ENCODE data around the gene ALOX12. TPM values are rescaled to one million over a fixed set of nuclear protein-coding genes. Genes with fewer than 3 reads are reported as not detected.
"Not testable (repeated sequence)": the region's sequence is repeated elsewhere in the genome, so short reads cannot be mapped to it uniquely, and the experiment has no call there.

Gene ALOX12
- total RNA-seq, 2 experiments from 2014 or later = not detected

DNA sequence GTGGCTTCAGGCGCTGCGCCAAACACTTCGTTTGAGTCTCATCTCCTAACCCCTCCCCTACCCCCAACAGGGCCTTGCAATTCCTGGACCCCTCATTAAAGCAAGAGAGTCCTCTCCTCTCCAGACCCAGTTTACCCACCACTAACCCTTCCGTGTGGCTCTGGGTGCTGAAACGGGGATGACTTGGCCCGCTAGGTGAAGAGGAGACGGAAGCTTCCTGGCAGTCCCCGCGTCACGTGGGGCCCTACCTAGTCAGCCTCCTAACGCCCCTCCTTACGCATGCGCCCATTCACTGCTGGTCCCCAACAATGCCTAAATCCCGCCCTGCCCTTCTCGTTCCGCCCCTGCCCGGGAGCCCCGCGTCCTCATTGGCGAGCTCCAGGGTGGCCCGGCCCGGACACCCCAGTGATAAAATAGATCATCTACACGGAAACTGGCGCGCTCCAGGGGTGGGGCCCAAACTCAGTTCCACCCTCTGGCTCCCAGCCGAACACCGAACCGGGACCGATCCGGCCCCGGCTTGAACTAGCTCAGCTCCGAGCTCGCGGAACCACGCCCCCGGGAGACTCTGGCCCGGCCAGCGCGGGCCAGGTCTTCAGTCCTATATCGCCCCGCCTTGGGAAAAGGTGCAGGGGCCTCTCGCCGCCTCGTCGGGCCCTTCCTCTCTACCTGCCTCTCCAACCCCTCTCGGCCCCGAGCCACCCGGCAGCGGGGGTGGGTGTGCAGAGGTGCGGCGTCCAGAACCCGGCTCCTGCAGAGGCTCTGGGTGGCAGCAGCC is 39.9 kb downstream of the ALOX12 start, which contains the start of gene SLC16A13:
TSS of gene SLC16A13 (plus strand) at position 425 of the 778 bp plus-strand sequence. CDS start 368 bp downstream, outside the sequence.
- Mint-ChIP-seq H3K4me1 (peaks cover 40% of the 10 kb centered on the region), H3K4me3 (peak within 1 kb of the TSS; percentile 95), H3K27me3 (no peaks in the 10 kb centered on the region), H3K27ac (peak within 1 kb of the TSS; percentile 89), H3K36me3 (peaks cover 6% of the 10 kb centered on the region), H3K9me3 (no peaks in the 10 kb centered on the region)
- POLR2A ChIA-PET = interaction anchor here (0.6 to 2.8 kb wide), 23 partner anchors 9 to 1922 kb away, joined by 3 to 57 read pairs (median 4); partner anchors contain the start of genes ACADVL, ACAP1, BCL6B and DLG4
- ATAC-seq (ENCODE audit: low read depth) (peak; percentile 93), DNase-seq (peak; percentile 94)

DNA sequence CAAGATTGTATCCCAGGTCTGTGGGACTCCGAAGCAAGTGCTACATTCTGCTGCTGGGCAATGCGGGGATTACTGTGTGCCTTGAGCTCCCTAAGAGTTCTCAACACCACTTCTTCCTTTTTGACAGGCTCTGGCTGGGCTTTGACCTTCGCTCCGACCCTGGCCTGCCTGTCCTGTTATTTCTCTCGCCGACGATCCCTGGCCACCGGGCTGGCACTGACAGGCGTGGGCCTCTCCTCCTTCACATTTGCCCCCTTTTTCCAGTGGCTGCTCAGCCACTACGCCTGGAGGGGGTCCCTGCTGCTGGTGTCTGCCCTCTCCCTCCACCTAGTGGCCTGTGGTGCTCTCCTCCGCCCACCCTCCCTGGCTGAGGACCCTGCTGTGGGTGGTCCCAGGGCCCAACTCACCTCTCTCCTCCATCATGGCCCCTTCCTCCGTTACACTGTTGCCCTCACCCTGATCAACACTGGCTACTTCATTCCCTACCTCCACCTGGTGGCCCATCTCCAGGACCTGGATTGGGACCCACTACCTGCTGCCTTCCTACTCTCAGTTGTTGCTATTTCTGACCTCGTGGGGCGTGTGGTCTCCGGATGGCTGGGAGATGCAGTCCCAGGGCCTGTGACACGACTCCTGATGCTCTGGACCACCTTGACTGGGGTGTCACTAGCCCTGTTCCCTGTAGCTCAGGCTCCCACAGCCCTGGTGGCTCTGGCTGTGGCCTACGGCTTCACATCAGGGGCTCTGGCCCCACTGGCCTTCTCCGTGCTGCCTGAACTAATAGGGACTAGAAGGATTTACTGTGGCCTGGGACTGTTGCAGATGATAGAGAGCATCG is 42.4 kb downstream of the ALOX12 start:
- DNase-seq = no peak
- H3K27me3 Mint-ChIP-seq = peaks cover 3% of the 10 kb centered on the region
- peaks cover 2% of the 10 kb centered on the region for H3K36me3 Mint-ChIP-seq
- H3K9me3 Mint-ChIP-seq = no peaks in the 10 kb centered on the region
- H3K27ac Mint-ChIP-seq = peak overlapping the region; percentile 52
- no peak for ATAC-seq (ENCODE audit: low read depth)
- POLR2A ChIA-PET = interaction anchor here (1.4 kb wide), 2 partner anchors 11 to 23 kb away, joined by 4 read pairs; a partner anchor contains a TSS
- H3K4me1 Mint-ChIP-seq = peaks cover 28% of the 10 kb centered on the region
- peak overlapping the region; percentile 51 for H3K4me3 Mint-ChIP-seq

DNA sequence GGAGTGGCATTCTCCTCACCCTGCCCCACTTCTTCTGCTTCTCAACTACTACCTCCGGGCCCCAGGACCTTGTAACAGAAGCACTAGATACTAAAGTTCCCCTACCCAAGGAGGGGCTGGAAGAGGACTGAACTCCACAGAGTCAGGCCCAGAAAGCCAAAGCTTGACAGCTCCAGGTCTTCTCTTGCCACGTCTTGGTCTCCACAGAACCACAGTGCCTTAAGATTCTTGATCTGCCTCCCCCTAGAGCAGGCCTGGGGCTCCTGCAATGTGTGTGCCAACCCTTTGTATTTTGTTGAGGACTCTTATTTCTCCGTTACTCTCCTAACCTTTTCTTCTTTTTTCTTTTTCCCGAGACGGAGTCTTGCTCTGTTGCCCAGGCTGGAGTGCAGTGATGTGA is 44.0 kb downstream of the ALOX12 start:
- Mint-ChIP-seq H3K9me3 (no peaks in the 10 kb centered on the region), H3K4me3 (no peak overlapping the region), H3K27me3 (peaks cover 3% of the 10 kb centered on the region), H3K27ac (no peak overlapping the region), H3K36me3 (peaks cover 2% of the 10 kb centered on the region), H3K4me1 (peaks cover 24% of the 10 kb centered on the region)
- no peak for DNase-seq
- POLR2A ChIA-PET = no interaction called here
- ATAC-seq (ENCODE audit: low read depth) = no peak

DNA sequence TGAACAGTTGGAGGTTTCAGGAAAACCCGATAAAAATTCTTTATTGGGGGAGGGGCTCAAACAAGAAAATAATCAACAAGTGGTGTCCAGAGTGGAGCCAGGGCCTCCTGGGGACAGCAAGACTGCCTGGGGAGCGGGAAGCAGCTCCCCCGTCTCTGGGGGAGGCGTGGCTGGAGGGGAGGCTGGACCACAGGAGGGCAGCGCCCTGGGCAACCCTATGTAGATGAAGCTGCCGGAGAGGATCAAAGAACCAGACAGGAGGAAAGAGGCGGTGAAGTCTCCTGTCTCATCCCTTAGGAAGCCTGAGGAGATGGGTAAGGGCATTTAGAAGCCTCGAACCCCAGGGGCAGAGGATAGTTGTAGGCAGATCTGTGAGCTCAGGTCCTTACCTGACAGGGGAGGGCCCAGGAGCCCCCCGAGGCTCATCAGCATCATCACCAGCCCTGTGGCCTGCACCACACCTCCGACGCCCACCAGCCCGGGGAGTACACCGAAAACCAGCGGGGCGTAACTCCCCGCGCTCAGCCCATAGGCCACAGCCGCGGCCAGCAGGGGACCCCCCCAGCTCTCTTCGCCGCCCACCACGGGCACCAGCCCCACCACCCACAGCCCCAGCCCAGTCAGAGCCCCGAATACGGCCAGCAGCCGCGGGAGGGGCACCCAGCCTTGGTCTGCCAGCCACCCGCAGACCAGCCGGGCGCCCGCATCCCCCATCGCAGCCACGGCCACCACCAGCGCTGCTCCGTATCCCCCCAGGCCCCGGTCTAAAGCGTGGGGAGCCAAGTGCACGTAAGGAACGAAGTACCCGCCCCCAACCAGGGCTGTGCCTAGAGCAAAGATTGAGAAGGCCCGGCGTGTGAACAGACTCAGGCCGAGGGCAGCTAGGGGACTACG is 46.0 kb downstream of the ALOX12 start:
- H3K27me3 Mint-ChIP-seq = peaks cover 12% of the 10 kb centered on the region
- DNase-seq = no peak
- peak overlapping the region; percentile 81 for H3K4me3 Mint-ChIP-seq
- H3K27ac Mint-ChIP-seq = peak overlapping the region; percentile 73
- peaks cover 34% of the 10 kb centered on the region for H3K4me1 Mint-ChIP-seq
- POLR2A ChIA-PET = interaction anchor here (0.6 to 2.8 kb wide), 2 partner anchors 27 to 94 kb away, joined by 3 to 12 read pairs; a partner anchor contains a TSS
- no peaks in the 10 kb centered on the region for H3K36me3 Mint-ChIP-seq
- H3K9me3 Mint-ChIP-seq = no peaks in the 10 kb centered on the region
- peak; percentile 10 for ATAC-seq (ENCODE audit: low read depth)

DNA sequence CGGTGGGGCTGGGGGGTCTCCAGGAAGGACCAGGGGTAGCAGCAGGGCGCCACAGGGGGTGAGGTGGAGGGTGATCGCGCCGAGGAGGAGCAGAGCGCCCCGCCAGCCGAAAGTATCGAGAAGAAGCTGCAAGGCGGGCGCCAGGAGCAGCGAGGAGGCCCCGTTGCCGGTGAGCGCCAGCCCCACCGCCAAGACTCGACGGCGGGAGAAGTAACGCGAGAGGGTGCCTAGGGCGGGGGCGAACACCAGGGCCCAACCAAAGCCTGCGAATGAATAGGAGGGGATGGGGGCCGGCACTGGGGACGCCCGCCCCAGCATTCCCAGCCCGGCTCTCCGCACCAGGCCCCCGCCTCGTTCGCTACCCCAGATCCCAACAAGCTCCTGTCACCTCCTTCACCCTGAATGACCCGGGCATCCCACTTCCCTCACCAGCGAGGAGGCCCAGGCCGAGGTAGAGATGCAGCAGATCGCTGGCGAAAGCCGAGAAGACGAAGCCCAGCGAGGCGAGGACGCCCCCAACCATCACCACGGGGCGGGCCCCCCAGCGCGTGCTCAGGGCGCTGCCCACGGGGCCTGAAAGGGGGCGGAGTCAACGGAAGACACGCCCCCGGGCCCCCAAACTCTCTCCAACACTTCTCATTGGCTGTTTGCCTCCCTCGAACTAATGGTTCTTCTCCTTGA is 46.8 kb downstream of the ALOX12 start:
- Mint-ChIP-seq H3K4me1 (peaks cover 36% of the 10 kb centered on the region), H3K27ac (peak overlapping the region; percentile 73), H3K9me3 (no peaks in the 10 kb centered on the region), H3K4me3 (peak overlapping the region; percentile 81), H3K27me3 (peaks cover 12% of the 10 kb centered on the region), H3K36me3 (no peaks in the 10 kb centered on the region)
- peak; percentile 71 for DNase-seq
- ATAC-seq (ENCODE audit: low read depth) = peak; percentile 35
- POLR2A ChIA-PET = interaction anchor here (0.5 to 2.8 kb wide), 4 partner anchors 28 to 254 kb away, joined by 3 to 12 read pairs (median 4); a partner anchor contains a TSS

DNA sequence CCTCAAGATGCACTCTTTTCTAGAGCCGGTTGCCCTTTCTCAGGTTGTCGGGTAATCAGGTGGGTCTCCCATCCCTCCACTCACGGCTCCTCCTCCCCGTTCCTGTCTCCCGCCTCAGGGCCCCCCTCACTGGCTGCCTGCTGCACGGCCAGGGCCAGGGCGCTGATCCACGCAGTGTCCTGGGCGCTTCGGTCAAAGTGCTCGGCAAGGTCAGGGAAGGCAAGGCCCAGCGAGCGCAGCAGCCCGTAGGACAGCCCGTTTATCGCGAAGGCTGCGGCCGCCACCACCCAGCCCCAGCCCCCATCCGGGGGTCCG is 47.3 kb downstream of the ALOX12 start:
- Mint-ChIP-seq H3K4me3 (peak overlapping the region; percentile 81), H3K27me3 (peaks cover 12% of the 10 kb centered on the region), H3K27ac (peak overlapping the region; percentile 73), H3K36me3 (no peaks in the 10 kb centered on the region), H3K9me3 (no peaks in the 10 kb centered on the region), H3K4me1 (peaks cover 36% of the 10 kb centered on the region)
- POLR2A ChIA-PET = interaction anchor here (0.5 to 2.8 kb wide), 3 partner anchors 28 to 254 kb away, joined by 3 to 12 read pairs (median 4); a partner anchor contains a TSS
- DNase-seq (no peak), ATAC-seq (ENCODE audit: low read depth) (peak; percentile 13)

DNA sequence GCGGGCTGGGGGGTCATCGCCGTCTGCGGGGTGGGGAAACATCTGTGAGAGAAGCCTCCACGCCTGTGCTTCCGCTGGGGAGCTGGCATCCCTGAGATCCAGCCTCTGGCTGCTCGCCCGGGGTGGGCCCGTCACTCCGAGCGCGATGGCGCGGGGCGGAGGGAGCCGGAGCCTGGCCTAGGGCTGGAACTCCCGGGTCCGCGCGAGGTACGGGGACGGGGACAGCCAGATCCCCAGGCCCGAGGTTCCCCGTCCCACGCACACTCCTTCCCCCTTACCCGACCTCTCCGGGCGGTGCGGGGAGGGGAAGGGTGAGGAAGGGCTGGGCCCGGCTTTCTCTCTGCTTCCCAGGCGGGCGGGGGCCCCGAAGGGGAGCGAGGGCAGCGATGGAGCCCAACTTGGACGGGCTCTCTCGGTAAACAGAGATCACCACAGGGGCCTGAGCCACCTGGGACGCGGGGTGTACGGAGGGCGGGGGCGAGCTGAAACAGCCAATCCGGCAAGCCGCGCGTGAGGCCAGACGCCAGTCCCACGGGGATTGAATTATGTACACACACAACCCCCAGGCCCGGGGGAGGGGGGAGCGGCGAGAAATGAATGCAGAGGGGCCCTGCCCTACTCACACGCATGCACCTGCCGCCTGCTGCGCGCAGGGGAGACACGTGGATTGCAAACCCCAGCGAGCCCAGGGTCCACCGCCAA is 47.8 kb downstream of the ALOX12 start, which contains the start of gene SLC16A11:
TSS of gene SLC16A11 (minus strand) at position 596 of the 702 bp plus-strand sequence. CDS start at position 17, 579 bp downstream.
- POLR2A ChIA-PET = no interaction called here
- DNase-seq (peak; percentile 58), ATAC-seq (ENCODE audit: low read depth) (peak; percentile 11)
- Mint-ChIP-seq H3K27me3 (peaks cover 12% of the 10 kb centered on the region), H3K9me3 (no peaks in the 10 kb centered on the region), H3K4me1 (peaks cover 32% of the 10 kb centered on the region), H3K36me3 (no peaks in the 10 kb centered on the region), H3K27ac (peak within 1 kb of the TSS; percentile 73), H3K4me3 (peak within 1 kb of the TSS; percentile 81)

DNA sequence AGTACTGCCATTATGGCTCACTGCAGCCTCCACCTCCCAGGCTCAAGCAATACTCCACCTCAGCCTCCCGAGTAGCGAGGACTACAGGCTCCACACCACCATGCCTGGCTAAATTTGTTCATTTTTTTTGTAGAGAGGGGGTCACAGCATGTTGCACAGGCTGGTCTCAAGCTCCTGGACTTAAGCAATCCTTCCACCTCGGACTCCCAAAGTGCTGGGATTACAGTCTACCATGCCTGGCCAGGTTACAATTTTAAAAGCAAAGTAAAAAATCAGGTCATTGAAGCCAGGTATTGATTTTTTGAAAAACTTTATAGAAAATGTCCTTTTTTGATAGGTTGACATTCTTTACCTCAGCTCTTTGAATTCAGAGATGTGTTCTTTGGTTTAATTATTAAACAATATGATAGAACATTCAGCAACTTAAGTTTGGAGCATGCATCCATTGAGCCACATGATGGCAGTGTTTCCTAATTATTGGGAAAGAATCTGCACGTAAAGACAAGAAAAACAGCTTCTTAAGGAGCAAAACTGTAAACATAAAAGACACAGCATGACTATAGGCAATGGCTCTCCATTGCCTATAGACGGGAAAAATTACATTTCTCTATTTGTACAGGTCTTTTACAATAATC is 49.8 kb downstream of the ALOX12 start:
- Mint-ChIP-seq H3K27ac (no peak overlapping the region), H3K27me3 (peaks cover 12% of the 10 kb centered on the region), H3K4me3 (peak overlapping the region; percentile 71), H3K4me1 (peaks cover 23% of the 10 kb centered on the region), H3K36me3 (no peaks in the 10 kb centered on the region), H3K9me3 (no peaks in the 10 kb centered on the region)
- DNase-seq = no peak
- peak; percentile 17 for ATAC-seq (ENCODE audit: low read depth)
- POLR2A ChIA-PET = interaction anchor here (0.8 to 3.0 kb wide), 9 partner anchors 10 to 642 kb away, joined by 3 to 21 read pairs (median 4); partner anchors contain the start of genes DVL2, MPDU1, SLC16A13 and TP53

DNA sequence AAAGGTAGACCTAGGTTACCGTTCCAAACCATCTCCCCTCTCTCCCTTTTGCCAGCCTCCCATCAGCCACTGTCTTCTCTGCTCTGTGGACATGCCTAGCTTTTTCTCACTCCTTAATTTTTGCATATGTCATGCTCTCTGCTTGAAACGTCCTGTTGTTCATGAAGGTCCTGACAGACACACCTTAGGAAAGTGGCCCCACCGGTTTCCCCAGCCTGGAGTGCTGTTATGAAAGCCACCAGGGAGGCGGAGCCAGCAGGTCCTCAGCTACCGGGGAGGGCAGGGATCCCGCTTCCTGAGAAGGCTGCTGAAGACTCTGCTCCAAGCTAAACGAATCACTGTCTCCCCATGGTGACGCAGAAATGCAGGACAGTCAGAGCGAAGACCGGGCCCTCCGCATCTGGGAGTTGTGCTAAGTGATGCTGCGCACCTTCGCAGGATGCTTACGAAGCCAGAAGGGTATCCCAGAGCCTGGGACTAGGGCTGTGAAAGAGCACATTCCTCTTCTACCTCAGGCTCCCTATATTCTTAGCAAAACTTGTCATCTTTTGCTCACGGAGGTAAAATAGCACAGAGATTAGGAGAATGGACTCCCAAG is 50.4 kb downstream of the ALOX12 start:
- ATAC-seq (ENCODE audit: low read depth) (peak; percentile 26), DNase-seq (peak; percentile 63)
- H3K27me3 Mint-ChIP-seq = peaks cover 12% of the 10 kb centered on the region
- H3K27ac Mint-ChIP-seq = peak overlapping the region; percentile 81
- H3K36me3 Mint-ChIP-seq = no peaks in the 10 kb centered on the region
- peak overlapping the region; percentile 71 for H3K4me3 Mint-ChIP-seq
- H3K9me3 Mint-ChIP-seq = no peaks in the 10 kb centered on the region
- POLR2A ChIA-PET = interaction anchor here (0.5 to 3.0 kb wide), 9 partner anchors 11 to 538 kb away, joined by 3 to 21 read pairs (median 4); partner anchors contain the start of genes DVL2, MPDU1 and SLC16A13
- peaks cover 23% of the 10 kb centered on the region for H3K4me1 Mint-ChIP-seq

DNA sequence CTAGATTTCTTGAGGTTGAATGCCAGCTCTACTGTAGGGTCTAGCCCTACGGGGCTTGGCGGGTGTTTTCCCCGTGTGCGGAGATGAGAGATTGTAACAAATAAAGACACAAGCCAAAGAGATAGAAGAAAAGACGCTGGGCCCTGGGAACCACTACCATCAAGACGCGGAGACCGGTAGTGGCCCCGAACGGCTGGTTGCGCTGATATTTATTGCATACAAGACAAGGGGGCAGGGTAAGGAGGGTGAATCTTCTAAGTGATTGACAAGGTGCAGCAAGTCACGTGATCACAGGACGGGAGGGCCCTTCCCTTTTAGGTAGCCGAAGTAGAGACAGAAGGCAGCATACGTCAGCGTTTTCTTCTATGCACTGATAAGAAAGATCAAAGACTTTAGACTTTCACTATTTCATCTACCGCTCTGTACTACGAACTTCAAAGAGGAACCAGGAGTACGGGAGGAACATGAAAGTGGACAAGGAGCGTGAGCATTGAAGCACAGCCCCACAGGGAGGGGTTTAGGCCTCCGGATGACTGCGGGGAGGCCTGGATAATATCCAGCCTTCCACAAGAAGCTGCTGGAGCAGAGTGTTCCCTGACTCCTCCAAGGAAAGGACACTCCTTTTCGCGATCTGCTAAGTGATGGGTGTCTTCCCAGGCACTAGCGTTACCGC is 51.0 kb downstream of the ALOX12 start:
- Mint-ChIP-seq H3K4me1 (peaks cover 23% of the 10 kb centered on the region), H3K27ac (peak overlapping the region; percentile 81), H3K4me3 (peak overlapping the region; percentile 71), H3K27me3 (peaks cover 12% of the 10 kb centered on the region)
- H3K36me3 Mint-ChIP-seq, H3K9me3 Mint-ChIP-seq: not testable (repeated sequence)
- ATAC-seq (ENCODE audit: low read depth) (peak; percentile 32), DNase-seq (peak; percentile 63)
- POLR2A ChIA-PET = interaction anchor here (0.5 to 3.0 kb wide), 5 partner anchors 11 to 382 kb away, joined by 4 to 21 read pairs (median 6); partner anchors contain the start of gene SLC16A13

Data from activated naive CD8-positive, alpha-beta T cell treated with anti-CD3 and anti-CD28 coated beads, Interleukin-2, amount 10 ng/mL, durations not matched to agents 7 days and 5 days (primary cell).